ENCODE data around the gene OR2B6. TPM values are rescaled to one million over a fixed set of nuclear protein-coding genes. Genes with fewer than 3 reads are reported as not detected.

The OR2B6 gene
- total RNA-seq, 1 experiment from 2014 or later: not detected

GRCh38 chr6:28004350-28005151 is 47.5 kb downstream of the OR2B6 start:
- Histone ChIP-seq H3K36me3 (replicated peaks; ENCODE audit: control insufficient read depth, insufficient read depth, low read length) (no peaks in the 10 kb centered on the region), H3K4me3 (ENCODE audit: insufficient read depth, low read depth, low read length) (no peak overlapping the region), H3K27me3 (ENCODE audit: control insufficient read depth, insufficient read depth, low read length) (no peaks in the 10 kb centered on the region)
- DNase-seq: no peak

- no peaks in the 10 kb centered on the region for H3K36me3 ChIP-seq (replicated peaks; ENCODE audit: control insufficient read depth, insufficient read depth, low read length)
- DNase-seq: no peak
- no peaks in the 10 kb centered on the region for H3K27me3 ChIP-seq (ENCODE audit: control insufficient read depth, insufficient read depth, low read length)
- no peak overlapping the region for H3K4me3 ChIP-seq (ENCODE audit: insufficient read depth, low read depth, low read length)
Observed at GRCh38 chr6:28005152-28005890, 48.3 kb downstream of the OR2B6 start.

DNA sequence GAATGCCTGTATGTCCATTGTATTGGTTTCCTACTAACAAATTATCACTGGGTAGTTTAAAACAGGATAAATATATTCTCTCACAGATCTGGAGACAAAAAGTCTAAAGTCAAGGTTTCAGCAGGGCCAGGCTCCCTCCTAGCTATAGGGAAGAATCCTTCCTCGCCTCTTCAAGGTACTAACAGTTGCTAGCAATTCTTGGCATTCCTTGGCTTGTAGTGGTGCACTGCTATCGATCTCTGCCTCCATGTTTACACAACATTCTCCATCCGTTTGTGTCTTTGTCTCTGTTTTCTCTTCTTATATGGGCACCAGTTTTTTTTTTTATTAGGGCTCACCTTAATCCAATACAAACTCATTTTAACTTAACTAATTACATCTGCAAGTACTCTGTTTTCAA is 48.9 kb downstream of the OR2B6 start:
- Histone ChIP-seq H3K27me3 (ENCODE audit: control insufficient read depth, insufficient read depth, low read length) (no peaks in the 10 kb centered on the region), H3K36me3 (replicated peaks; ENCODE audit: control insufficient read depth, insufficient read depth, low read length) (no peaks in the 10 kb centered on the region), H3K4me3 (ENCODE audit: insufficient read depth, low read depth, low read length) (no peak overlapping the region)
- DNase-seq: no peak

Other genes starting within 250 kb of the OR2B6 start
- gene OR2B2, start 44.8 kb upstream of the OR2B6 start, total RNA-seq (2014; rRNA removed; shearing (Covaris generic)): not detected in 2 replicates
- gene ZNF165, start 123.3 kb downstream of the OR2B6 start, total RNA-seq (2014; rRNA removed; shearing (Covaris generic)): 2.1 and 3.5 TPM in 2 replicates
- 4.0 and 4.3 TPM in 2 replicates for gene ZSCAN16, start 167.4 kb downstream of the OR2B6 start, total RNA-seq (2014; rRNA removed; shearing (Covaris generic))
- 13.4 and 18.6 TPM in 2 replicates for gene ZKSCAN8, start 184.6 kb downstream of the OR2B6 start, total RNA-seq (2014; rRNA removed; shearing (Covaris generic))